Measurements from ENCODE around the gene PEMT. TPM values are rescaled to one million over a fixed set of nuclear protein-coding genes. Genes with fewer than 3 reads are reported as not detected.

Gene PEMT
- total and polyA plus RNA-seq, 2 donors (not counting 1 experiment from before 2014, with no cell fraction given), result 10.7 to 20.3 TPM

DNA sequence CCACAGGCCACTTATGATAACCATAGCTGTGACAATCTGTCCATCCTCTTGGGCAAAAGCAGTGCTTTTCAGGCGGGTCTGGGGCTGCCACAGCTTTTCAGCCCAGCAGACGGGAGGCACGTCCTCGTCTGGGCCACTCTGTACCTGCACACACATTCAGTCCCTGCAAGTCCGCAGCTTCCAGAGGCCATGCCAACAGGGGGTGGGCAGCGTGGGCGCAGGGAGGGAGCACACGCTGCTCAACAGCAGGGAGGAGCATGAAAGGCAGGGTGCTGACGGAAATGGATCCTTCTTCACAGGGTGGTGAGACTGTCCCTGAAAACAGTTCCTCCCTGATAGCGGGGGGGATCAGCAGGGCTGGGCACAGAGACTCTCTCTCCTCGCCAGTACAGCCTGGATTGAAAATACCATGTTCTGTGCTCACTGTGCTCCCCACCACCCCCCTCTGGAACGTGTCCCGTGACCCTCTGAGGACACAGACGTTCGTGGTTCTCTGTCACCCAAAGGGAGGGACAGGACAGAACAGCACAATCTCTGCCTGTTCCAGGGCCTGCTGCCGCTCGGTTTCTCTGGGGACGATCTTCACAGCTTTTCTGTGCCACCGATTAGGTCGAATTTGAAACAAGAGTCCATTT, 41.7 kb downstream of the PEMT start:
- intact Hi-C loops (cut with micrococcal nuclease), result no loop called here
- Histone ChIP-seq H3K9me3 (ENCODE audit: control extremely low read depth in 1 of 3, control insufficient read depth in 2 of 3, insufficient read depth in 1 of 3, low read length in 2 of 3) (no peaks in the 10 kb centered on the region), H2AFZ (ENCODE audit: insufficient read depth, low read depth, low read length, poor library complexity, severe bottlenecking) (no peak overlapping the region), H3K79me2 (ENCODE audit: control insufficient read depth, insufficient read depth, low read length) (no peaks in the 10 kb centered on the region), H3K4me3 (ENCODE audit: control extremely low read depth in 1 of 5, extremely low read depth in 1 of 5, insufficient read depth in 1 of 5, low read depth in 2 of 5, low read length in 4 of 5) (no peak overlapping the region), H3K9ac (ENCODE audit: low read length) (no peak overlapping the region), H4K20me1 (ENCODE audit: control insufficient read depth, insufficient read depth, low read length, poor library complexity, severe bottlenecking) (no peaks in the 10 kb centered on the region), H3K4me2 (replicated peaks; ENCODE audit: low read depth, low read length, poor library complexity, severe bottlenecking) (no peak overlapping the region), H3K27me3 (replicated peaks in 1 of 4; ENCODE audit: control extremely low read depth in 1 of 4, control insufficient read depth in 3 of 4, insufficient read depth in 4 of 4, low read length in 3 of 4) (no peaks in the 10 kb centered on the region), H3K4me1 (ENCODE audit: control insufficient read depth in 2 of 2, insufficient read depth in 2 of 2, low read length in 2 of 2) (no peaks in the 10 kb centered on the region), H3K27ac (ENCODE audit: low read length in 2 of 2) (no peak overlapping the region), H3K36me3 (replicated peaks in 1 of 2; ENCODE audit: control extremely low read depth in 1 of 2, control insufficient read depth in 1 of 2, extremely low read depth in 1 of 2, insufficient read depth in 2 of 2, low read length in 1 of 2) (no peaks in the 10 kb centered on the region)
- H3K4me3 Mint-ChIP-seq, result no peak overlapping the region
- no peaks in the 10 kb centered on the region for H3K9me3 Mint-ChIP-seq (ENCODE audit: insufficient read depth)
- DNase-seq (no peak), ATAC-seq (ENCODE audit: low read depth) (no peak)
- ChIA-PET CTCF (no interaction called here), POLR2A (no interaction called here)
- 96% methylated on average over 20 of the region's 20 CpGs for WGBS (ENCODE audit: insufficient coverage)
- no peak overlapping the region for H3K27ac Mint-ChIP-seq
- H3K27me3 Mint-ChIP-seq, result no peaks in the 10 kb centered on the region
- no peak for TF ChIP-seq EZH2 (IDR thresholded peaks at IDR 0.05; ENCODE audit: borderline replicate concordance, insufficient read depth, low read depth, low read length, poor library complexity, severe bottlenecking)
- TF ChIP-seq, protein P1, sequence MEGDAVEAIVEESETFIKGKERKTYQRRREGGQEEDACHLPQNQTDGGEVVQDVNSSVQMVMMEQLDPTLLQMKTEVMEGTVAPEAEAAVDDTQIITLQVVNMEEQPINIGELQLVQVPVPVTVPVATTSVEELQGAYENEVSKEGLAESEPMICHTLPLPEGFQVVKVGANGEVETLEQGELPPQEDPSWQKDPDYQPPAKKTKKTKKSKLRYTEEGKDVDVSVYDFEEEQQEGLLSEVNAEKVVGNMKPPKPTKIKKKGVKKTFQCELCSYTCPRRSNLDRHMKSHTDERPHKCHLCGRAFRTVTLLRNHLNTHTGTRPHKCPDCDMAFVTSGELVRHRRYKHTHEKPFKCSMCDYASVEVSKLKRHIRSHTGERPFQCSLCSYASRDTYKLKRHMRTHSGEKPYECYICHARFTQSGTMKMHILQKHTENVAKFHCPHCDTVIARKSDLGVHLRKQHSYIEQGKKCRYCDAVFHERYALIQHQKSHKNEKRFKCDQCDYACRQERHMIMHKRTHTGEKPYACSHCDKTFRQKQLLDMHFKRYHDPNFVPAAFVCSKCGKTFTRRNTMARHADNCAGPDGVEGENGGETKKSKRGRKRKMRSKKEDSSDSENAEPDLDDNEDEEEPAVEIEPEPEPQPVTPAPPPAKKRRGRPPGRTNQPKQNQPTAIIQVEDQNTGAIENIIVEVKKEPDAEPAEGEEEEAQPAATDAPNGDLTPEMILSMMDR (IDR thresholded peaks at IDR 0.05), result no peak
- no peaks in the 10 kb centered on the region for H3K4me1 Mint-ChIP-seq

DNA sequence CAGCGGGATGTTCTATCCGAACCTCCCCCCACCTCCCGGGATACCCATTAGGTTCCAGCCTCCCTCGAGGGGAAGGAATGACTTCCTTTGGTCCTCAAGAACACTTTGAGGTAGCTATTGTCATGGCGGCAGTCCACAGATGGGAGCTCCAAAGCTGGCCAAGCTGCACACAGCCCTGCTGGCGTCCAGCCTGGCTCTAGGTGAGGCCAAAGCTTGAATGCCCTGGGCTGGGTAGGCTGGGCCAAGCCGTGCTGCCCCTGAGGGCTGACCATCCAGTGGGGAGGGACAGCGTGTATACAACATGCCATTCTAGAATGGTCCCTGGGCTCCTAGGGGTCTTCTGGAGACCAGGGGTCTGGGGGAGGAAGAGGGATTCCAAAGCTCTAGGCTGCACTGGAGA, 43.5 kb downstream of the PEMT start:
- ChIA-PET POLR2A (no interaction called here), CTCF (no interaction called here)

More for the DNA sequence above, 43.5 kb downstream of the PEMT start:
- DNase-seq (no peak), ATAC-seq (ENCODE audit: low read depth) (no peak)
- H3K4me1 Mint-ChIP-seq, result no peaks in the 10 kb centered on the region
- intact Hi-C loops (cut with micrococcal nuclease), result no loop called here
- H3K27ac ChIP-seq (ENCODE audit: low read length in 2 of 2), result no peak overlapping the region
- no peak for TF ChIP-seq EZH2 (IDR thresholded peaks at IDR 0.05; ENCODE audit: borderline replicate concordance, insufficient read depth, low read depth, low read length, poor library complexity, severe bottlenecking)
- TF ChIP-seq, protein P1 (IDR thresholded peaks at IDR 0.05), result no peak
- 93% methylated on average over 8 of the region's 8 CpGs for WGBS (ENCODE audit: insufficient coverage)
- no peaks in the 10 kb centered on the region for H3K27me3 ChIP-seq (replicated peaks in 1 of 4; ENCODE audit: control extremely low read depth in 1 of 4, control insufficient read depth in 3 of 4, insufficient read depth in 4 of 4, low read length in 3 of 4)
- H3K9ac ChIP-seq (ENCODE audit: low read length), result no peak overlapping the region
- no peak overlapping the region for H3K27ac Mint-ChIP-seq
- no peaks in the 10 kb centered on the region for H3K79me2 ChIP-seq (ENCODE audit: control insufficient read depth, insufficient read depth, low read length)
- H3K4me2 ChIP-seq (replicated peaks; ENCODE audit: low read depth, low read length, poor library complexity, severe bottlenecking), result no peak overlapping the region
- no peaks in the 10 kb centered on the region for H3K36me3 ChIP-seq (replicated peaks in 1 of 2; ENCODE audit: control extremely low read depth in 1 of 2, control insufficient read depth in 1 of 2, extremely low read depth in 1 of 2, insufficient read depth in 2 of 2, low read length in 1 of 2)
- H3K27me3 Mint-ChIP-seq, result no peaks in the 10 kb centered on the region
- H2AFZ ChIP-seq (ENCODE audit: insufficient read depth, low read depth, low read length, poor library complexity, severe bottlenecking), result no peak overlapping the region
- no peaks in the 10 kb centered on the region for H4K20me1 ChIP-seq (ENCODE audit: control insufficient read depth, insufficient read depth, low read length, poor library complexity, severe bottlenecking)
- H3K9me3 Mint-ChIP-seq (ENCODE audit: insufficient read depth), result no peaks in the 10 kb centered on the region
- no peak overlapping the region for H3K4me3 Mint-ChIP-seq
- no peaks in the 10 kb centered on the region for H3K4me1 ChIP-seq (ENCODE audit: control insufficient read depth in 2 of 2, insufficient read depth in 2 of 2, low read length in 2 of 2)
- H3K9me3 ChIP-seq (ENCODE audit: control extremely low read depth in 1 of 3, control insufficient read depth in 2 of 3, insufficient read depth in 1 of 3, low read length in 2 of 3), result no peaks in the 10 kb centered on the region
- no peak overlapping the region for H3K4me3 ChIP-seq (ENCODE audit: control extremely low read depth in 1 of 5, extremely low read depth in 1 of 5, insufficient read depth in 1 of 5, low read depth in 2 of 5, low read length in 4 of 5)
